OCI-LY3 (cell line): Measurements from ENCODE around the gene CASQ2.
"Not testable (repeated sequence)": the region's sequence is repeated elsewhere in the genome, so short reads cannot be mapped to it uniquely, and the experiment has no call there.

Experiments
- CTCF ChIP-seq: fragments of 200-600, 300-600 bp; sonication (generic); IDR thresholded peaks from 2 replicates; pipeline ENCODE4 v1.5.1; 2014; ENCODE audit warnings: antibody characterized with exemption, low read length, low read depth
- EZH2phosphoT487 ChIP-seq: fragments of 200-600 bp; shearing (Covaris generic); IDR thresholded peaks from 2 replicates; pipeline ENCODE4 v1.6.1; 2018; ENCODE audit warnings: antibody characterized with exemption, mixed run types, low read depth

GRCh38 chr1:115779075-115779474 is 10.6 kb upstream of the CASQ2 start:
- TF ChIP-seq CTCF, EZH2phosphoT487: not testable (repeated sequence)
